Measurements from ENCODE around the gene NCKAP5.

Gene NCKAP5

GRCh38 chr2:133425612-133426011 is 142.7 kb downstream of the NCKAP5 start:
- no peak for DNase-seq
- no peaks in the 10 kb centered on the region for H3K36me3 ChIP-seq (ENCODE audit: control insufficient read depth in 1 of 2, insufficient read depth in 2 of 2, low read length in 2 of 2)
- no peak overlapping the region for H2AK5ac ChIP-seq (ENCODE audit: low read length)
- H4K91ac ChIP-seq (ENCODE audit: low read depth, low read length), result no peak overlapping the region
- H3K4ac ChIP-seq (ENCODE audit: low read depth, low read length), result no peak overlapping the region
- no peak overlapping the region for H3K4me2 ChIP-seq (ENCODE audit: low read length)
- H3K9ac ChIP-seq (ENCODE audit: low read length), result no peak overlapping the region
- no peak overlapping the region for H2BK5ac ChIP-seq (ENCODE audit: low read depth, low read length, poor library complexity)
- no peak overlapping the region for H4K8ac ChIP-seq (ENCODE audit: low read depth, low read length)
- H3K27me3 ChIP-seq (ENCODE audit: insufficient read depth, low read length), result no peaks in the 10 kb centered on the region
- no peak overlapping the region for H2BK12ac ChIP-seq (ENCODE audit: low read length)
- no peaks in the 10 kb centered on the region for H3K79me2 ChIP-seq (ENCODE audit: control insufficient read depth, insufficient read depth, low read length, poor library complexity)
- WGBS (ENCODE audit: extremely low coverage, insufficient coverage, insufficient read length), result no CpG with 5 or more reads among the region's 2 CpGs
- no peak overlapping the region for H2BK120ac ChIP-seq (ENCODE audit: insufficient read depth, low read length, poor library complexity)
- H3K4me3 ChIP-seq (ENCODE audit: low read depth, low read length), result no peak overlapping the region
- H3K9me3 ChIP-seq (ENCODE audit: insufficient read depth, low read depth, low read length), result no peaks in the 10 kb centered on the region
- no peak overlapping the region for H3K14ac ChIP-seq (ENCODE audit: low read length)
- no peak overlapping the region for H3K23ac ChIP-seq (ENCODE audit: low read length)
- no peaks in the 10 kb centered on the region for H3K4me1 ChIP-seq (ENCODE audit: control insufficient read depth in 1 of 2, insufficient read depth in 2 of 2, low read length in 2 of 2)
- no peak overlapping the region for H3K27ac ChIP-seq (ENCODE audit: low read depth, low read length)
- no peak overlapping the region for H3K18ac ChIP-seq (ENCODE audit: low read length)
- no peak overlapping the region for H2AFZ ChIP-seq (ENCODE audit: insufficient read depth, low read length, poor library complexity)
- no peaks in the 10 kb centered on the region for H3K79me1 ChIP-seq (ENCODE audit: low read length)
- H4K12ac ChIP-seq (ENCODE audit: low read depth, low read length), result no peak overlapping the region

DNA sequence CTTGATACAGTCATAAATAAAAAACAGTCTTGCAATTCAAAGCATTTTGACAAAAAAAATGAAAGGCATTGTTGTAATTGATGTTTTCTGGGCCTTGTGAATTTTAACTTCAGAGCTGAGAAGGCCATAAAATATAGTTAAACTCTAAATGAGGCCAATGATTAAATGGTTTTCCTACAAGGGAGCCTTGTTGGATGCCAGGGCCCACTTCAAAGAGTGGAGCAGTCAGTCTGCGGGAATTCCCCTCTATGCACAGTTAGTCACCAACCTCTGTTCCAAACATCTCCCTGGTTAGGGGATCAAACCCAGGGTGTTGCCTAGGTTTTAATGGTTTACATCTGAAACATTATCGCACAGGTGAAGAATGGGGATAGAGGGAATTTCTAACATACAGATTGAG is 143.4 kb downstream of the NCKAP5 start:
- H3K79me2 ChIP-seq (ENCODE audit: control insufficient read depth, insufficient read depth, low read length, poor library complexity), result no peaks in the 10 kb centered on the region
- no peaks in the 10 kb centered on the region for H3K4me1 ChIP-seq (ENCODE audit: control insufficient read depth in 1 of 2, insufficient read depth in 2 of 2, low read length in 2 of 2)
- H3K18ac ChIP-seq (ENCODE audit: low read length), result no peak overlapping the region
- no peak overlapping the region for H4K91ac ChIP-seq (ENCODE audit: low read depth, low read length)
- no peaks in the 10 kb centered on the region for H3K27me3 ChIP-seq (ENCODE audit: insufficient read depth, low read length)
- H3K27ac ChIP-seq (ENCODE audit: low read depth, low read length), result no peak overlapping the region
- H2AFZ ChIP-seq (ENCODE audit: insufficient read depth, low read length, poor library complexity), result no peak overlapping the region
- H3K4ac ChIP-seq (ENCODE audit: low read depth, low read length), result no peak overlapping the region
- WGBS (ENCODE audit: extremely low coverage, insufficient coverage, insufficient read length), result no CpG with 5 or more reads among the region's 2 CpGs
- no peak overlapping the region for H2BK12ac ChIP-seq (ENCODE audit: low read length)
- no peaks in the 10 kb centered on the region for H3K36me3 ChIP-seq (ENCODE audit: control insufficient read depth in 1 of 2, insufficient read depth in 2 of 2, low read length in 2 of 2)
- H3K14ac ChIP-seq (ENCODE audit: low read length), result no peak overlapping the region
- H4K12ac ChIP-seq (ENCODE audit: low read depth, low read length), result no peak overlapping the region
- H3K23ac ChIP-seq (ENCODE audit: low read length), result no peak overlapping the region
- no peak overlapping the region for H3K9ac ChIP-seq (ENCODE audit: low read length)
- H4K8ac ChIP-seq (ENCODE audit: low read depth, low read length), result no peak overlapping the region
- no peak overlapping the region for H2AK5ac ChIP-seq (ENCODE audit: low read length)
- H3K4me3 ChIP-seq (ENCODE audit: low read depth, low read length), result no peak overlapping the region
- no peaks in the 10 kb centered on the region for H3K9me3 ChIP-seq (ENCODE audit: insufficient read depth, low read depth, low read length)
- DNase-seq, result peak in 1 of 2 donors; percentile 4
- H3K4me2 ChIP-seq (ENCODE audit: low read length), result no peak overlapping the region
- H3K79me1 ChIP-seq (ENCODE audit: low read length), result no peaks in the 10 kb centered on the region
- no peak overlapping the region for H2BK120ac ChIP-seq (ENCODE audit: insufficient read depth, low read length, poor library complexity)
- H2BK5ac ChIP-seq (ENCODE audit: low read depth, low read length, poor library complexity), result no peak overlapping the region

- no peak overlapping the region for H4K12ac ChIP-seq (ENCODE audit: low read depth, low read length)
- H3K27ac ChIP-seq (ENCODE audit: low read depth, low read length), result no peak overlapping the region
- H3K9ac ChIP-seq (ENCODE audit: low read length), result no peak overlapping the region
- WGBS (ENCODE audit: extremely low coverage, insufficient coverage, insufficient read length), result no CpG with 5 or more reads among the region's 5 CpGs
- H2BK5ac ChIP-seq (ENCODE audit: low read depth, low read length, poor library complexity), result no peak overlapping the region
- no peaks in the 10 kb centered on the region for H3K4me1 ChIP-seq (ENCODE audit: control insufficient read depth in 1 of 2, insufficient read depth in 2 of 2, low read length in 2 of 2)
- no peak overlapping the region for H3K4me2 ChIP-seq (ENCODE audit: low read length)
- no peak overlapping the region for H2BK120ac ChIP-seq (ENCODE audit: insufficient read depth, low read length, poor library complexity)
- no peak overlapping the region for H4K91ac ChIP-seq (ENCODE audit: low read depth, low read length)
- H3K4ac ChIP-seq (ENCODE audit: low read depth, low read length), result no peak overlapping the region
- H3K79me1 ChIP-seq (ENCODE audit: low read length), result no peaks in the 10 kb centered on the region
- no peak overlapping the region for H3K14ac ChIP-seq (ENCODE audit: low read length)
- DNase-seq, result peak in 1 of 2 donors; percentile 33
- H3K4me3 ChIP-seq (ENCODE audit: low read depth, low read length), result no peak overlapping the region
- no peak overlapping the region for H3K18ac ChIP-seq (ENCODE audit: low read length)
- no peaks in the 10 kb centered on the region for H3K9me3 ChIP-seq (ENCODE audit: insufficient read depth, low read depth, low read length)
- H3K27me3 ChIP-seq (ENCODE audit: insufficient read depth, low read length), result no peaks in the 10 kb centered on the region
- no peak overlapping the region for H2AFZ ChIP-seq (ENCODE audit: insufficient read depth, low read length, poor library complexity)
- no peak overlapping the region for H4K8ac ChIP-seq (ENCODE audit: low read depth, low read length)
- no peak overlapping the region for H3K23ac ChIP-seq (ENCODE audit: low read length)
- H2AK5ac ChIP-seq (ENCODE audit: low read length), result no peak overlapping the region
- no peak overlapping the region for H2BK12ac ChIP-seq (ENCODE audit: low read length)
- H3K36me3 ChIP-seq (ENCODE audit: control insufficient read depth in 1 of 2, insufficient read depth in 2 of 2, low read length in 2 of 2), result no peaks in the 10 kb centered on the region
- no peaks in the 10 kb centered on the region for H3K79me2 ChIP-seq (ENCODE audit: control insufficient read depth, insufficient read depth, low read length, poor library complexity)
Observed at GRCh38 chr2:133422931-133423351, 145.3 kb downstream of the NCKAP5 start.

DNA sequence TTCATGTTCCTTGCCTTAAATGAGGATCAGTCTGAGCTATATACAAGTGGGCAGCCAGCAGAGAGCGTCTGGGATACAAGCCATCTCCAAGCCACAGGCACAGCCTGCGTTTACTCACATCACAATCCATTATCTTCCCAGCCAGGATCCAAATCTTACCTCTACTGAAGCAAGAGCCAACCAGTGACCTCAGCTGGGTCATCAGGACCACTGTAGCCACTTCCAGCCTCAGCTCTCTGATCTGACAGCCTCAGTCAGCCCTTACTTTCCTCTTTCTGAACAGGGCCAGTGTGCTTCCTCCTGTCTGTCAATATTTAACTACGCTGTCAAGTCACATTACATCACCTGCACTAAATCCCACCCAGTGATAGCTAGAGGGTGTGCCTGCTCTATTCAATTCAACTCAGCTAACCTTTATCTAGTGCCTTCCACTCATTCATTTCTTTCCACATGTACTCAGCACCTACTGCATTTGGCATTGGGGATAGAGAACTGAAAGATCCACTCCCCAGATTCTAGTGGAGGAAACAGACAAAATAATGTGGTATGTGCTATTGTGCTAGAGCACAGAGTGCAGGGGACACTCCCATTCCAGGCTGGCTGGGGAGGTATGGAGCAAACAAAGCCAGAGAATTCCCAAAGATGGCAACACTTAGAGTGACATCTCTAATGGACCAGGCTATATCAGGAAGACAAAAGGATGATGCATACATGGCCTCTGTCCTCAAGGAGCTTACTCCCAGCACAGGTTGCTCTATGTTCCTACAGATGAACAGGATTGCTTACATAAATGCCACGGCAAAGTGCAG is 146.5 kb downstream of the NCKAP5 start:
- H4K8ac ChIP-seq (ENCODE audit: low read depth, low read length), result no peak overlapping the region
- no peaks in the 10 kb centered on the region for H3K9me3 ChIP-seq (ENCODE audit: insufficient read depth, low read depth, low read length)
- no peaks in the 10 kb centered on the region for H3K79me1 ChIP-seq (ENCODE audit: low read length)
- no CpG with 5 or more reads among the region's 4 CpGs for WGBS (ENCODE audit: extremely low coverage, insufficient coverage, insufficient read length)
- H2BK12ac ChIP-seq (ENCODE audit: low read length), result no peak overlapping the region
- H3K79me2 ChIP-seq (ENCODE audit: control insufficient read depth, insufficient read depth, low read length, poor library complexity), result no peaks in the 10 kb centered on the region
- no peak overlapping the region for H2AK5ac ChIP-seq (ENCODE audit: low read length)
- no peak overlapping the region for H3K14ac ChIP-seq (ENCODE audit: low read length)
- H2BK120ac ChIP-seq (ENCODE audit: insufficient read depth, low read length, poor library complexity), result no peak overlapping the region
- H3K4me2 ChIP-seq (ENCODE audit: low read length), result no peak overlapping the region
- H3K9ac ChIP-seq (ENCODE audit: low read length), result peak overlapping the region; percentile 30
- no peak overlapping the region for H4K12ac ChIP-seq (ENCODE audit: low read depth, low read length)
- no peak overlapping the region for H4K91ac ChIP-seq (ENCODE audit: low read depth, low read length)
- no peak overlapping the region for H3K18ac ChIP-seq (ENCODE audit: low read length)
- H3K27me3 ChIP-seq (ENCODE audit: insufficient read depth, low read length), result no peaks in the 10 kb centered on the region
- no peak overlapping the region for H3K27ac ChIP-seq (ENCODE audit: low read depth, low read length)
- H3K4ac ChIP-seq (ENCODE audit: low read depth, low read length), result no peak overlapping the region
- no peak overlapping the region for H3K4me3 ChIP-seq (ENCODE audit: low read depth, low read length)
- H2BK5ac ChIP-seq (ENCODE audit: low read depth, low read length, poor library complexity), result no peak overlapping the region
- no peak overlapping the region for H2AFZ ChIP-seq (ENCODE audit: insufficient read depth, low read length, poor library complexity)
- no peaks in the 10 kb centered on the region for H3K36me3 ChIP-seq (ENCODE audit: control insufficient read depth in 1 of 2, insufficient read depth in 2 of 2, low read length in 2 of 2)
- H3K4me1 ChIP-seq (ENCODE audit: control insufficient read depth in 1 of 2, insufficient read depth in 2 of 2, low read length in 2 of 2), result no peaks in the 10 kb centered on the region
- no peak for DNase-seq
- no peak overlapping the region for H3K23ac ChIP-seq (ENCODE audit: low read length)
